ENCODE results near the gene ATG4D.

DNA sequence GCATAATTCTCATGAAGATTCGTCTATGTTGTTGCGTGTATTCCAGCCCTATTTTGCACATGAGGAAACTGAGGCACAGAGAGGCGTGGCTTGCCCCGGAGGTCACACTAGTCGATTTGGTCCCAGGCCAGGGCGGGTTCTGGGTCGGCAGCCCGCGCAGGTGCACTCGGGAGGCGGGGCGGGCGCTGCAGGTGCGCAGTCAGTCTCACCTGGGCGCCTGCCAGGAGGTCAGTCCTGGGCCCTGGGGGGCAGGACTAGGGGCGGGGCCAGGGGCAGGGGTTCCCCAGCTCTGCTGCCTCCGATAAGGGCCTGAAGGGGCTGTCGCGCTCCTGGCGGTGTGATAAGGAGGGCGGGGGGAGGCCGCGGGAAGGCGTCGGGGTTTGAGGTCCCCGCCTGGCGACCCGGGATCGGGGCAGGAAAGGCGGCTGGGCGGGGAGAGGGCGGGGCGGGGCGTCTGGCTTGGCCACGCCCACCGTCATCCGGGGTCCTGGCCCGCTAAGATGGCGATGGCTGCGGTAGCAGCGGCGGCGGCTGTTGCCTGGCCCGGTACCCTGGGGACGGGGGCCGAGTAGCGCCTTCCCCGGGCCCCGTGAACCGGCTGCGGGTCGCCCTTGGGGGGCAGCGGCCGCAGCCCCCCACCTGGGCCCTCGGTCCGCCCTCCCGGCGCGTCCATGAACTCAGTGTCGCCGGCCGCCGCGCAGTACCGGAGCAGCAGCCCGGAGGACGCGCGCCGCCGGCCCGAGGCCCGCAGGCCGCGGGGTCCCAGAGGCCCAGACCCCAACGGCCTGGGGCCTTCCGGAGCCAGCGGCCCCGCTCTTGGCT, at the start of gene ATG4D:
- TF ChIP-seq, protein P1, sequence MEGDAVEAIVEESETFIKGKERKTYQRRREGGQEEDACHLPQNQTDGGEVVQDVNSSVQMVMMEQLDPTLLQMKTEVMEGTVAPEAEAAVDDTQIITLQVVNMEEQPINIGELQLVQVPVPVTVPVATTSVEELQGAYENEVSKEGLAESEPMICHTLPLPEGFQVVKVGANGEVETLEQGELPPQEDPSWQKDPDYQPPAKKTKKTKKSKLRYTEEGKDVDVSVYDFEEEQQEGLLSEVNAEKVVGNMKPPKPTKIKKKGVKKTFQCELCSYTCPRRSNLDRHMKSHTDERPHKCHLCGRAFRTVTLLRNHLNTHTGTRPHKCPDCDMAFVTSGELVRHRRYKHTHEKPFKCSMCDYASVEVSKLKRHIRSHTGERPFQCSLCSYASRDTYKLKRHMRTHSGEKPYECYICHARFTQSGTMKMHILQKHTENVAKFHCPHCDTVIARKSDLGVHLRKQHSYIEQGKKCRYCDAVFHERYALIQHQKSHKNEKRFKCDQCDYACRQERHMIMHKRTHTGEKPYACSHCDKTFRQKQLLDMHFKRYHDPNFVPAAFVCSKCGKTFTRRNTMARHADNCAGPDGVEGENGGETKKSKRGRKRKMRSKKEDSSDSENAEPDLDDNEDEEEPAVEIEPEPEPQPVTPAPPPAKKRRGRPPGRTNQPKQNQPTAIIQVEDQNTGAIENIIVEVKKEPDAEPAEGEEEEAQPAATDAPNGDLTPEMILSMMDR (IDR thresholded peaks at IDR 0.05), result no peak
- TF ChIP-seq ZFX (IDR thresholded peaks at IDR 0.05; ENCODE audit: borderline replicate concordance), result no peak
